ENCODE measurements around the gene ZNF598.

DNA sequence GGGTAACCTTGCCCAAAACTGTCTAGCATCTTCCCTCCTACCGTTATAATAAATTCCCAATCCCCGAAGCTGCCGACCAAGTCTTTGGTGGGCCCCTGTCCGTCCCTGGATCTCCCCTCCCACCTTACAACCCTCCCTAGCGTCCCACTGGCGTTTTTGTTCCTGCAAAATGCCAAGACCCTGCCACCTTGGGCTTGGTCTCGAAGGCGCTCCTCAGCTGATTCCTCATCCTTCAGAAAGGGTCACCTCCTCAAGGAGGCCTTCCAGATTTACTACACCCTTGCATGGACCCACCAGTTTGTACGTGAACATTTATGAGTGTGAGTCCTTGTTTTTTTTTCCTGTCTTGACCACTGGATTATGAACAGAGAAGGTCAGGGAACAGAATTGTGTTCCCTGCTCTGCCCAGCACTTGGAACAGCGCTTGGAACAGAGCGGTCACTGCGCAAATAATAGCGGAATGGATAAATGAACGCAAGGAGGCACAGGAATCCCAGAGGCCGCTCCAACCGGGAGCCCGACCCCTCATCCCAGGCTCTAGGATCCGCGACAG lies 26.6 kb downstream of the ZNF598 start:
- TF ChIP-seq, protein P1, sequence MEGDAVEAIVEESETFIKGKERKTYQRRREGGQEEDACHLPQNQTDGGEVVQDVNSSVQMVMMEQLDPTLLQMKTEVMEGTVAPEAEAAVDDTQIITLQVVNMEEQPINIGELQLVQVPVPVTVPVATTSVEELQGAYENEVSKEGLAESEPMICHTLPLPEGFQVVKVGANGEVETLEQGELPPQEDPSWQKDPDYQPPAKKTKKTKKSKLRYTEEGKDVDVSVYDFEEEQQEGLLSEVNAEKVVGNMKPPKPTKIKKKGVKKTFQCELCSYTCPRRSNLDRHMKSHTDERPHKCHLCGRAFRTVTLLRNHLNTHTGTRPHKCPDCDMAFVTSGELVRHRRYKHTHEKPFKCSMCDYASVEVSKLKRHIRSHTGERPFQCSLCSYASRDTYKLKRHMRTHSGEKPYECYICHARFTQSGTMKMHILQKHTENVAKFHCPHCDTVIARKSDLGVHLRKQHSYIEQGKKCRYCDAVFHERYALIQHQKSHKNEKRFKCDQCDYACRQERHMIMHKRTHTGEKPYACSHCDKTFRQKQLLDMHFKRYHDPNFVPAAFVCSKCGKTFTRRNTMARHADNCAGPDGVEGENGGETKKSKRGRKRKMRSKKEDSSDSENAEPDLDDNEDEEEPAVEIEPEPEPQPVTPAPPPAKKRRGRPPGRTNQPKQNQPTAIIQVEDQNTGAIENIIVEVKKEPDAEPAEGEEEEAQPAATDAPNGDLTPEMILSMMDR (IDR thresholded peaks at IDR 0.05; ENCODE audit: low read depth, low read length, poor library complexity, severe bottlenecking): no peak
- TF ChIP-seq EZH2phosphoT487 (IDR thresholded peaks at IDR 0.05; ENCODE audit: borderline replicate concordance, low read length): no peak
